ENCODE measurements around the gene PMM2.

DNA sequence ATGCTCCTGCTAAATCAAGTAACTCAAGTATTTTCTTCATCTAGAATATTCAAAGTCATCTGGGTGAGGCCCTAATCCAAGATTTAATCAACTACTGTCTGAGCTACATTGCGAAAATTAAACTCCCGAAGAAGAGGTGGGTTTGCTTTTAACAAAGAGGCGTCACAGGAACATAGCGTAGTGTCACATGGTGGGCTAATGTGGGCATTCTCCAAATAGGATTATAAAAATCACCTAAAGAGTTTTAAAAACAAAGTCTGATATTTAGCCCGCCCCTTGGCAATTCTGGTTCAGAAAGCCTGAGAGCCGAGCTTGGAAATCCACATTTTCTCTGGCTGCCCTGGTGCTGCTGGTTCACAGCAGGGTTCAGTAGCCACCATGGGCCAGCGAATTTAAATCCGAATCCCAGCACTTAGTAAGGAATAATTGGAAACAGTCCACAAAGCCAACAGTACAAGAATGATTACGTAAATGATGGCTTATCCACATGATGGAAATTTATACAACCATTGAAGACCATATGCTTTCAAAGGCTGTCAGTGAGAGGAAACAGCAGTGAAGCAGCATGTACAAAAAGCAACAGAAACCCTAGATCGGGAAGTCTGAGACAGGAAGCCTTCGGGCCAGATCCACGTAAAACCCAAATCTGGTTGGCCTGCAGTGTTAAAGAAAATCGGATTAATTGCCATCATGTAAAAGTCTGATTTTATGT lies 8.8 kb downstream of the PMM2 start:
- TF ChIP-seq CTCF (IDR thresholded peaks at IDR 0.05): no peak
- no peak for TF ChIP-seq EZH2 (IDR thresholded peaks at IDR 0.05; ENCODE audit: borderline replicate concordance, insufficient read depth, low read depth, low read length, poor library complexity, severe bottlenecking)

Measured in B cell (primary cell).